HepG2 (cell line): ENCODE data around the gene GPR37. TPM values are rescaled to one million over a fixed set of nuclear protein-coding genes. Genes with fewer than 3 reads are reported as not detected.

Experiments used
- ATAC-seq: fragments of 200-7000 bp; cut with Tn5 transposase; 3 replicates; pipeline ENCODE4 v1.9.1; 2020; ENCODE audit warnings: mild to moderate bottlenecking, moderate library complexity
- BruUV-seq: library from RNA; stranded (reverse); fragments of 400-500 nt; replicated peaks from 2 replicates; lab custom pipeline; 2021; lab: Mats Ljungman, UMichigan
- CTCF ChIA-PET: fragments of 300-600 bp; formaldehyde crosslinking; extraction: SDS; loops from one replicate; lab custom pipeline; 2021; ENCODE audit warnings: low total read pairs, inconsistent platforms, low intra/inter-chr PET ratio; lab: Yijun Ruan, JAX
- POLR2A ChIA-PET: fragments of 350-600 bp; sonication (Branson Sonifier 250); formaldehyde crosslinking; loops from one replicate; lab custom pipeline; 2020; ENCODE audit warnings: antibody characterized with exemption, inconsistent platforms; lab: Yijun Ruan, JAX
- DNase-seq: peaks from one replicate; pipeline ENCODE4 v3.0.0-alpha.2; 2015; ENCODE audit warnings: low spot score
- FAIRE-seq: peaks from 3 replicates; lab custom pipeline; 2011; peaks lifted over from hg19 to GRCh38; lab: Jason Lieb, UNC
- H2AFZ ChIP-seq: one replicate; pipeline ENCODE4 v1.6.1; 2011; ENCODE audit warnings: low read length, inconsistent platforms
- H3K27ac ChIP-seq: fragments of 300-600 bp; 3 replicates; pipeline ENCODE4 v1.8.0; 2011; ENCODE audit warnings: mixed run types, mild to moderate bottlenecking, mixed read lengths, low read length, inconsistent platforms; ENCODE audit not compliant: insufficient read depth; ENCODE audit errors: extremely low read length
- H3K27me3 ChIP-seq, 2 experiments: fragments of 200-600 bp in 1 of 2; 2 replicates in 1 of 2; 3 replicates in 1 of 2; pipeline versions ENCODE4 v1.6.0 to v1.8.0; 2011; ENCODE audit warnings: low read length in 2 of 2, mild to moderate bottlenecking in 2 of 2, moderate library complexity in 2 of 2, inconsistent platforms in 1 of 2; ENCODE audit not compliant: insufficient read depth in 2 of 2, control insufficient read depth in 1 of 2
- H3K36me3 ChIP-seq, 2 experiments: fragments of 200-600 bp in 1 of 2; replicated peaks in 1 of 2; 2 replicates in 1 of 2; 3 replicates in 1 of 2; pipeline versions ENCODE4 v1.5.1 to v1.8.0; 2011; ENCODE audit warnings: low read length in 2 of 2, inconsistent platforms in 1 of 2; ENCODE audit not compliant: insufficient read depth in 2 of 2, control insufficient read depth in 1 of 2
- H3K4me1 ChIP-seq: 2 replicates; pipeline ENCODE4 v1.5.1; 2012; ENCODE audit warnings: low read length, inconsistent platforms; ENCODE audit not compliant: insufficient read depth
- H3K4me2 ChIP-seq: 2 replicates; pipeline ENCODE4 v1.6.0; 2011; ENCODE audit warnings: low read depth, low read length, inconsistent platforms
- H3K4me3 ChIP-seq, 3 experiments: fragments of 200-600 bp in 1 of 3; sonication (generic), shearing (Covaris generic) in 1 of 3; replicated peaks in 1 of 3; 2 replicates each; pipeline ENCODE4 v1.5.1; 2011 to 2016; ENCODE audit warnings: low read length in 3 of 3, inconsistent platforms in 2 of 3, low read depth in 2 of 3, mild to moderate bottlenecking in 2 of 3, control low read depth in 1 of 3, mixed read lengths in 1 of 3; ENCODE audit not compliant: insufficient read depth in 1 of 3
- H3K79me2 ChIP-seq: one replicate; pipeline ENCODE4 v1.6.1; 2011; ENCODE audit warnings: low read length, inconsistent platforms; ENCODE audit not compliant: insufficient read depth
- H3K9ac ChIP-seq: 2 replicates; pipeline ENCODE4 v1.6.0; 2011; ENCODE audit warnings: mild to moderate bottlenecking, low read depth, low read length, inconsistent platforms; ENCODE audit not compliant: insufficient read depth
- H3K9me3 ChIP-seq: 2 replicates; pipeline ENCODE4 v1.5.1; 2012; ENCODE audit warnings: mild to moderate bottlenecking, low read length
- H4K20me1 ChIP-seq: 2 replicates; pipeline ENCODE4 v1.6.0; 2011; ENCODE audit warnings: inconsistent platforms, mild to moderate bottlenecking, low read length, moderate library complexity; ENCODE audit not compliant: insufficient read depth
- CENPT ChIP-seq: sonication (generic); formaldehyde crosslinking; IDR thresholded peaks from 2 replicates; pipeline ENCODE4 v1.8.0; 2022; ENCODE audit warnings: low read depth, mild to moderate bottlenecking, moderate library complexity, missing genetic modification reagents
- FOXA3 ChIP-seq: IDR thresholded peaks from 2 replicates; pipeline ENCODE4 v1.6.1; 2016; ENCODE audit warnings: missing genetic modification reagents, missing compliant biosample characterization
- GATA4 ChIP-seq: sonication (generic); IDR thresholded peaks from 2 replicates; pipeline ENCODE4 v1.6.1; 2016; ENCODE audit warnings: antibody characterized with exemption, low read depth, borderline replicate concordance
- HES4 ChIP-seq: sonication (generic); formaldehyde crosslinking; IDR thresholded peaks from 2 replicates; pipeline ENCODE4 v1.9.0; 2021; ENCODE audit warnings: mild to moderate bottlenecking, missing genetic modification reagents, borderline replicate concordance
- PAXIP1 ChIP-seq: sonication (generic); formaldehyde crosslinking; conservative IDR thresholded peaks from 2 replicates; pipeline ENCODE4 v1.4.0; 2020; ENCODE audit warnings: mild to moderate bottlenecking, missing genetic modification reagents, moderate library complexity
- RFX5 ChIP-seq: IDR thresholded peaks from 2 replicates; pipeline ENCODE4 v1.6.1; 2011; ENCODE audit warnings: low read depth, low read length, improper control_type of control experiment
- TARDBP ChIP-seq: sonication (generic); formaldehyde crosslinking; IDR thresholded peaks from 2 replicates; pipeline ENCODE4 v1.8.0; 2022; ENCODE audit warnings: mild to moderate bottlenecking, missing genetic modification reagents
- TFAP4 ChIP-seq: sonication (generic); IDR thresholded peaks from 2 replicates; pipeline ENCODE4 v1.6.1; 2016; ENCODE audit warnings: low read depth, borderline replicate concordance
- ZNF251 ChIP-seq: sonication (generic); formaldehyde crosslinking; IDR thresholded peaks from 2 replicates; pipeline ENCODE4 v1.9.0; 2021; ENCODE audit warnings: mild to moderate bottlenecking, missing genetic modification reagents
- ZNF317 ChIP-seq: sonication (generic); formaldehyde crosslinking; IDR thresholded peaks from 2 replicates; pipeline ENCODE4 v1.5.0; 2020; ENCODE audit warnings: mild to moderate bottlenecking, missing genetic modification reagents
- ZNF343 ChIP-seq: sonication (generic); formaldehyde crosslinking; IDR thresholded peaks from 2 replicates; pipeline ENCODE4 v1.4.0; 2020; ENCODE audit warnings: mild to moderate bottlenecking, missing genetic modification reagents
- ZNF382 ChIP-seq: sonication (generic); formaldehyde crosslinking; IDR thresholded peaks from 2 replicates; pipeline ENCODE4 v1.5.0; 2020; ENCODE audit warnings: missing genetic modification reagents, mild to moderate bottlenecking, borderline replicate concordance
- WGBS: methylation state at CpG from one replicate; pipeline ENCODE4 v1.1.6; 2017; ENCODE audit warnings: low lambda C conversion rate; 5-methylcytosine and 5-hydroxymethylcytosine counted together
- in situ Hi-C: cut with HindIII; loops from 2 replicates; pipeline ENCODE4 v1.10.0; 2017; ENCODE audit warnings: low pct_unique_long_range_greater_than_20kb; ENCODE audit not compliant: extremely low pct_ligation_motif_present
- intact Hi-C: fragments of 100-400 bp; cut with micrococcal nuclease; formaldehyde crosslinking; loops from one replicate; pipeline ENCODE4 v1.10.0; 2022; ENCODE audit not compliant: unreplicated experiment
- polyA plus RNA-seq, 8 experiments: library from polyadenylated mRNA; depleted of rRNA in 3 of 8; stranded (reverse) in 7 of 8; unstranded in 1 of 8; fragments of >200 nt; fragmentation: Illumina TruSeq in 4 of 8; extraction: Trizol in 4 of 8; gene quantifications; 2 replicates each; pipeline versions ENCODE4 v1.2.1 to v1.2.3, GENCODE V29; 2011 to 2016; ENCODE audit warnings: low read depth in 4 of 8, missing spikeins in 1 of 8, mixed read lengths in 1 of 8; ENCODE audit not compliant: insufficient read depth in 1 of 8
- total RNA-seq, 5 experiments: library from RNA; depleted of rRNA; stranded (reverse); fragments of >200 nt; fragmentation: Illumina TruSeq; extraction: Trizol; gene quantifications; 2 replicates each; pipeline ENCODE4 v1.2.3, GENCODE V29; 2016; ENCODE audit warnings: low read depth in 1 of 5

Gene GPR37
- total and polyA plus RNA-seq, 2 of the 13 experiments (the other 11 are each of a cell fraction or from before 2014, with no cell fraction given) = not detected

GRCh38 chr7:124764051-124764846, 1.3 kb downstream of the GPR37 start:
- FAIRE-seq (no peak), ATAC-seq (no peak), DNase-seq (no peak)
- in situ Hi-C loops (no loop called here), intact Hi-C loops (no loop called here)
- H2AFZ ChIP-seq = no peak overlapping the region
- 73% methylated on average over 12 of the region's 48 CpGs for WGBS
- H4K20me1 ChIP-seq = no peaks in the 10 kb centered on the region
- no peak overlapping the region for H3K4me3 ChIP-seq
- H3K27me3 ChIP-seq = no peaks in the 10 kb centered on the region
- no peaks in the 10 kb centered on the region for H3K36me3 ChIP-seq
- no peak overlapping the region for H3K9ac ChIP-seq
- H3K79me2 ChIP-seq = no peaks in the 10 kb centered on the region
- POLR2A ChIA-PET = no interaction called here
- no TSS peak for BruUV-seq
- CTCF ChIA-PET = no interaction called here
- H3K4me2 ChIP-seq = no peak overlapping the region
- no peak for TF ChIP-seq FOXA3 (CRISPR knock-in tag)
- no peak for TF ChIP-seq RFX5
- no peak for TF ChIP-seq CENPT (CRISPR knock-in tag)
- no peak overlapping the region for H3K27ac ChIP-seq
- peaks cover 20% of the 10 kb centered on the region for H3K4me1 ChIP-seq
- H3K9me3 ChIP-seq = peaks cover 11% of the 10 kb centered on the region

GRCh38 chr7:124762611-124763143, 2.9 kb downstream of the GPR37 start:
- Histone ChIP-seq H3K36me3 (no peaks in the 10 kb centered on the region), H2AFZ (peak overlapping the region; percentile 39), H3K4me1 (peaks cover 20% of the 10 kb centered on the region), H3K9ac (no peak overlapping the region), H3K9me3 (peaks cover 11% of the 10 kb centered on the region), H3K27ac (peak overlapping the region; percentile 53), H3K79me2 (no peaks in the 10 kb centered on the region), H3K27me3 (no peaks in the 10 kb centered on the region), H4K20me1 (no peaks in the 10 kb centered on the region), H3K4me2 (peak overlapping the region; percentile 70), H3K4me3 (peak overlapping the region in 1 of 3 experiments; percentile 37; a peak in 1 of 6 replicates)
- ChIA-PET CTCF (no interaction called here), POLR2A (interaction anchor here (0.6 to 1.3 kb wide), 2 partner anchors 38 to 1212 kb away, joined by 3 to 4 read pairs; no protein-coding TSS in a partner anchor)
- peak; percentile 76 for DNase-seq
- intact Hi-C loops = no loop called here
- no TSS peak for BruUV-seq
- in situ Hi-C loops = no loop called here
- FAIRE-seq = peak; percentile 18
- ATAC-seq = peak; percentile 91
- WGBS = 14% methylated on average over 4 of the region's 4 CpGs
- TF ChIP-seq TFAP4 (peak; percentile 83), PAXIP1 (CRISPR knock-in tag) (peak; percentile 47), ZNF382 (CRISPR knock-in tag) (no peak), ZNF317 (CRISPR knock-in tag) (no peak), TARDBP (no peak), ZNF343 (CRISPR knock-in tag) (no peak), GATA4 (peak; percentile 54; the same call in 1 of the 2 replicates), HES4 (CRISPR knock-in tag) (no peak), ZNF251 (CRISPR knock-in tag) (no peak)
